Sigmoid colon (tissue), 4 donors: ENCODE data around the gene SMPD4.
"Not testable (repeated sequence)": the region's sequence is repeated elsewhere in the genome, so short reads cannot be mapped to it uniquely, and the experiment has no call there.

Experiments used
- CTCF ChIP-seq, 4 experiments: fragments of 450-650 bp in 3 of 4; fragments of 200-600 bp in 1 of 4; IDR thresholded peaks; one replicate each; pipeline ENCODE4 v1.5.1; 2016 to 2019; ENCODE audit warnings: antibody characterized with exemption in 4 of 4, mild to moderate bottlenecking in 3 of 4, moderate library complexity in 2 of 4
- EP300 ChIP-seq, 4 donors: sonication (generic); formaldehyde crosslinking; IDR thresholded peaks; one replicate each; pipeline ENCODE4 v1.6.1; 2017; ENCODE audit warnings: antibody characterized with exemption in 4 of 4
- POLR2A ChIP-seq, 2 donors: fragments of 450-650 bp; IDR thresholded peaks; one replicate each; pipeline ENCODE4 v1.6.1; 2016; ENCODE audit warnings: antibody characterized with exemption in 2 of 2, mild to moderate bottlenecking in 2 of 2, moderate library complexity in 2 of 2
- POLR2AphosphoS5 ChIP-seq, 4 donors: sonication (generic); formaldehyde crosslinking; IDR thresholded peaks; one replicate each; pipeline ENCODE4 v1.6.1; 2017; ENCODE audit warnings: antibody characterized with exemption in 4 of 4

GRCh38 chr2:130180404-130181324, 738 bp downstream of the SMPD4 start:
- not testable (repeated sequence) for TF ChIP-seq POLR2A, CTCF, EP300, POLR2AphosphoS5 (IDR thresholded peaks at IDR 0.05)
